Measurements from ENCODE around the gene SKP1.

SKP1 gene

GRCh38 chr5:134143944-134144941 lies 32.5 kb downstream of the SKP1 start:
- no peak for DNase-seq (ENCODE audit: low spot score)

- DNase-seq (ENCODE audit: low spot score), result no peak
These were observed 33.3 kb downstream of the SKP1 start for GRCh38 chr5:134143431-134143830.

GRCh38 chr5:134142806-134143205 lies 33.9 kb downstream of the SKP1 start:
- DNase-seq (ENCODE audit: low spot score), result no peak

GRCh38 chr5:134142052-134142451 lies 34.7 kb downstream of the SKP1 start:
- DNase-seq (ENCODE audit: low spot score), result no peak

GRCh38 chr5:134141331-134142050 lies 35.3 kb downstream of the SKP1 start:
- DNase-seq (ENCODE audit: low spot score), result no peak

- DNase-seq (ENCODE audit: low spot score), result peak; percentile 88
These were observed 36.1 kb downstream of the SKP1 start for GRCh38 chr5:134140530-134141201.

GRCh38 chr5:134139891-134140469 lies 36.8 kb downstream of the SKP1 start:
- no peak for DNase-seq (ENCODE audit: low spot score)

GRCh38 chr5:134139377-134139851 lies 37.3 kb downstream of the SKP1 start:
- no peak for DNase-seq (ENCODE audit: low spot score)

GRCh38 chr5:134138416-134139376 lies 38.1 kb downstream of the SKP1 start:
- no peak for DNase-seq (ENCODE audit: low spot score)

GRCh38 chr5:134136771-134137170 lies 40.0 kb downstream of the SKP1 start:
- no peak for DNase-seq (ENCODE audit: low spot score)

GRCh38 chr5:134136221-134136631 lies 40.5 kb downstream of the SKP1 start:
- DNase-seq (ENCODE audit: low spot score), result no peak

- DNase-seq (ENCODE audit: low spot score), result no peak
These were observed 41.6 kb downstream of the SKP1 start for GRCh38 chr5:134135091-134135655.

GRCh38 chr5:134133995-134134541 lies 42.7 kb downstream of the SKP1 start:
- DNase-seq (ENCODE audit: low spot score), result no peak

GRCh38 chr5:134133188-134133994 lies 43.4 kb downstream of the SKP1 start:
- no peak for DNase-seq (ENCODE audit: low spot score)

GRCh38 chr5:134132372-134133187 lies 44.2 kb downstream of the SKP1 start:
- no peak for DNase-seq (ENCODE audit: low spot score)

GRCh38 chr5:134131578-134132350 lies 45.0 kb downstream of the SKP1 start:
- no peak for DNase-seq (ENCODE audit: low spot score)

- DNase-seq (ENCODE audit: low spot score), result no peak
These were observed 45.6 kb downstream of the SKP1 start for GRCh38 chr5:134131165-134131564.
